Parathyroid adenoma (tissue), 2 donors: Measurements from ENCODE around the gene PINK1.
"Not testable (repeated sequence)": the region's sequence is repeated elsewhere in the genome, so short reads cannot be mapped to it uniquely, and the experiment has no call there.

Source experiments
- H2AFZ ChIP-seq: fragments of 300-600 bp; sonication (generic); one replicate; pipeline ENCODE4 v1.7.0; 2017; ENCODE audit warnings: antibody characterized with exemption, mild to moderate bottlenecking
- H3K27ac ChIP-seq: fragments of 300-600 bp; sonication (generic); one replicate; pipeline ENCODE4 v1.7.0; 2017
- H3K27me3 ChIP-seq: fragments of 300-600 bp; sonication (generic); one replicate; pipeline ENCODE4 v1.7.0; 2017; ENCODE audit warnings: low read length; ENCODE audit not compliant: control insufficient read depth, insufficient read depth
- H3K36me3 ChIP-seq: fragments of 300-600 bp; sonication (generic); one replicate; pipeline ENCODE4 v1.7.0; 2017; ENCODE audit warnings: low read length; ENCODE audit not compliant: control insufficient read depth, insufficient read depth
- H3K4me1 ChIP-seq: fragments of 300-600 bp; sonication (generic); one replicate; pipeline ENCODE4 v1.7.0; 2017; ENCODE audit warnings: control low read depth
- H3K4me2 ChIP-seq: fragments of 300-600 bp; sonication (generic); one replicate; pipeline ENCODE4 v1.7.0; 2017; ENCODE audit warnings: low read length
- H3K4me3 ChIP-seq: fragments of 300-600 bp; sonication (generic); one replicate; pipeline ENCODE4 v1.7.0; 2017; ENCODE audit warnings: low read depth, low read length
- H3K79me2 ChIP-seq: fragments of 300-600 bp; sonication (generic); one replicate; pipeline ENCODE4 v1.7.0; 2017; ENCODE audit warnings: control low read depth
- H3K9ac ChIP-seq: fragments of 300-600 bp; sonication (generic); one replicate; pipeline ENCODE4 v1.7.0; 2017; ENCODE audit warnings: mild to moderate bottlenecking
- H3K9me3 ChIP-seq: fragments of 300-600 bp; sonication (generic); one replicate; pipeline ENCODE4 v1.7.0; 2017; ENCODE audit warnings: low read length; ENCODE audit not compliant: control insufficient read depth
- TF ChIP-seq, protein P1 (sequence below): fragments of 300-600 bp; sonication (generic); IDR thresholded peaks from one replicate; pipeline ENCODE4 v1.7.0; 2017; ENCODE audit warnings: antibody characterized with exemption, mild to moderate bottlenecking
- donor health status: primary hyperparathyroidism.

The PINK1 gene

DNA sequence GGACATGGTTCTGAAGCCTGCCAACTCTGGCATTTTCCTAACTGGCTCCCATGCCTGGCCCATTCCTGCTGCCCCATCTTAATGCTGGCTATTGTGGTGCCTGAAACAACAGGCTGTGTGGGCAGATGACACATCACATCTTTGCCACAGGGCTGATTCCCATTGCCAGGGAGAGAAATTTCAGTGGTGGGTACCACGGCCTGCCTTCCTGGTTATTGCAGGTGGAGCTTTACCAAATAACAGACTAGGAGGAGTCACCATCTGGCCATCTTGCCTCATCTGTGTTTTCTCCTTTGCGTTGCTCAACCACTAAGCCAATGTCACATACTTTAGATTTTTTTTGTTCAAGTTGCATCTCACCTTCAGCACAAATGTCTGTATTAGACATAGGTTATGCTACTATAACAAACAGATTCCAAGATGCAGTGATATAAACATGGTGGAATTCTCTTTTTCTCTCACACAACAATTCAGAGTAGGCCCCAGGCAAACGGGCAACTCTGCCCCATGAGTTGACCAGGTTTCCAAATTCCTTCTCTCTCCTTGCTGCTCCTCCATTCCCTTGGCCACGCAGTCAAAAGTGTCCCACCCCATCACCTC is 30.3 kb upstream of the PINK1 start:
- no peak overlapping the region for H3K27ac ChIP-seq
- TF ChIP-seq, protein P1, sequence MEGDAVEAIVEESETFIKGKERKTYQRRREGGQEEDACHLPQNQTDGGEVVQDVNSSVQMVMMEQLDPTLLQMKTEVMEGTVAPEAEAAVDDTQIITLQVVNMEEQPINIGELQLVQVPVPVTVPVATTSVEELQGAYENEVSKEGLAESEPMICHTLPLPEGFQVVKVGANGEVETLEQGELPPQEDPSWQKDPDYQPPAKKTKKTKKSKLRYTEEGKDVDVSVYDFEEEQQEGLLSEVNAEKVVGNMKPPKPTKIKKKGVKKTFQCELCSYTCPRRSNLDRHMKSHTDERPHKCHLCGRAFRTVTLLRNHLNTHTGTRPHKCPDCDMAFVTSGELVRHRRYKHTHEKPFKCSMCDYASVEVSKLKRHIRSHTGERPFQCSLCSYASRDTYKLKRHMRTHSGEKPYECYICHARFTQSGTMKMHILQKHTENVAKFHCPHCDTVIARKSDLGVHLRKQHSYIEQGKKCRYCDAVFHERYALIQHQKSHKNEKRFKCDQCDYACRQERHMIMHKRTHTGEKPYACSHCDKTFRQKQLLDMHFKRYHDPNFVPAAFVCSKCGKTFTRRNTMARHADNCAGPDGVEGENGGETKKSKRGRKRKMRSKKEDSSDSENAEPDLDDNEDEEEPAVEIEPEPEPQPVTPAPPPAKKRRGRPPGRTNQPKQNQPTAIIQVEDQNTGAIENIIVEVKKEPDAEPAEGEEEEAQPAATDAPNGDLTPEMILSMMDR: no peak

DNA sequence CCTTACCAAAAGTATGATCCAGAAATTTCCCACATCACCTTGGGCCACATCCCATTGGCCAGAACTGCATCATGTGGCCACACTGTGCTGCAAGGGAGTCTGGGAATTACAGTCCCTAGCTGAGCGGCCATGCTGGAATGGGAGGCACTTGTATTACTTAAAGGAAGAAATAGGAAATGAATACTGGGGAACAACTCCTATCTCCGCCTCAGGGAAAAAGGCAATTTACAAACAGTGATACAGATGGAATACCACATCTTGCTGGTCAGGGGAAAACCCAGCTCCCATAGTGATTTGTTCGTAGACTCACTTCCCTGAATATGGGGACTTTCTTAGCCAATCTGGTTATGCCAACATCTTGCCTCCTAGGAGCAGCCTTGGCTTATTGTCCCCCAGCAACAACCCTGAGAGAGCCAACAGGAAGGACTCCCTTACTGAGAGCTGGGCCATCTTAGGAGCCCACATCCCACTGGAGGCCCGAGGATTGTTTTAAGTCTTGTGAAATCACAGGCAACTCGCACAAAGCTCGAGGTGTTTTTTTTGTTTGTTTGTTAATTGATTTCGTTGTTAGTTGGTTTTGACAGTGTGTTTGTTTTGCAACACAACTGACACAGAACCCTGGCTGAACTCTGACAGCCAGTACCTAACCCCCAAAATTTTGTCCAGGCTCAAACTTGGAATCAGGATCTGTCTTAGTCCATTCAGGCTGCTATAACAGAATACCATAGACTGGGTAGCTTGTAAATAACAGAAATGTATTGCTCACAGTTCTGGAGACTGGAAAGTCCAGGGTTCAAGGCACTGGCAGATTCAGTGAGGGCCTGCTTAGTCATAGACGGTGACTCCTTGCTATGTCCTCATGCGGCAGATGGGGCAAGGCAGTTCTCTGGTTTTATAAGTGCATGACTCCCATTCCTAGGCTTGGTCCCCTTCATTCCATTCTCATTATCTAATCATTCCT is 29.5 kb upstream of the PINK1 start:
- Histone ChIP-seq H3K4me3 (no peak overlapping the region), H3K27me3 (no peaks in the 10 kb centered on the region), H3K79me2 (no peaks in the 10 kb centered on the region), H3K9ac (no peak overlapping the region), H3K27ac (no peak overlapping the region), H3K36me3 (no peaks in the 10 kb centered on the region), H3K4me1 (no peaks in the 10 kb centered on the region), H2AFZ (no peak overlapping the region), H3K9me3 (no peaks in the 10 kb centered on the region), H3K4me2 (no peak overlapping the region)
- TF ChIP-seq, protein P1: no peak

More for the DNA sequence above, 30.3 kb upstream of the PINK1 start:
- Histone ChIP-seq H3K4me2 (no peak overlapping the region), H3K79me2 (no peaks in the 10 kb centered on the region), H3K27me3 (no peaks in the 10 kb centered on the region), H3K9me3 (no peaks in the 10 kb centered on the region), H3K4me3 (no peak overlapping the region), H2AFZ (no peak overlapping the region), H3K9ac (no peak overlapping the region), H3K36me3 (no peaks in the 10 kb centered on the region), H3K4me1 (no peaks in the 10 kb centered on the region)

DNA sequence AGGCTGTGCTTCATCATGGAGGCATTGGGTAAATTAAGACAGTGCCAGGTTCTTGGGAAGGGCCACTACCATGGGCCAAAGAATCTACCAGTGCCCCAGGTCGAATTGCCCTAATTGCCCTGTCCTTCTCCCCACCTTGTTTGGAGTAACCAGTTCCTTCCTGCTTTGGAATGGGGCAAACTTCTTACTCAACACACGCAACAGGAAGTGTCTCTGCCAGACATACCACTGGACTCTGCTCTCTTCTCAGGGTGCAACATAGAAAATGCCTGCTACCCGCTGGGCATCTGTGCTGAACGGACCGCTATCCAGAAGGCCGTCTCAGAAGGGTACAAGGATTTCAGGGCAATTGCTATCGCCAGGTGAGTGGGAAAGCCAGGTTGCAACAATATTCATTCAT is 28.6 kb upstream of the PINK1 start:
- no peaks in the 10 kb centered on the region for H3K79me2 ChIP-seq
- H3K27me3 ChIP-seq: no peaks in the 10 kb centered on the region
- H3K4me1 ChIP-seq: no peaks in the 10 kb centered on the region
- H3K4me3 ChIP-seq: no peak overlapping the region
- no peak overlapping the region for H3K9ac ChIP-seq
- TF ChIP-seq, protein P1: no peak
- H2AFZ ChIP-seq: no peak overlapping the region
- H3K9me3 ChIP-seq: no peaks in the 10 kb centered on the region
- H3K36me3 ChIP-seq: no peaks in the 10 kb centered on the region
- H3K27ac ChIP-seq: no peak overlapping the region
- no peak overlapping the region for H3K4me2 ChIP-seq

DNA sequence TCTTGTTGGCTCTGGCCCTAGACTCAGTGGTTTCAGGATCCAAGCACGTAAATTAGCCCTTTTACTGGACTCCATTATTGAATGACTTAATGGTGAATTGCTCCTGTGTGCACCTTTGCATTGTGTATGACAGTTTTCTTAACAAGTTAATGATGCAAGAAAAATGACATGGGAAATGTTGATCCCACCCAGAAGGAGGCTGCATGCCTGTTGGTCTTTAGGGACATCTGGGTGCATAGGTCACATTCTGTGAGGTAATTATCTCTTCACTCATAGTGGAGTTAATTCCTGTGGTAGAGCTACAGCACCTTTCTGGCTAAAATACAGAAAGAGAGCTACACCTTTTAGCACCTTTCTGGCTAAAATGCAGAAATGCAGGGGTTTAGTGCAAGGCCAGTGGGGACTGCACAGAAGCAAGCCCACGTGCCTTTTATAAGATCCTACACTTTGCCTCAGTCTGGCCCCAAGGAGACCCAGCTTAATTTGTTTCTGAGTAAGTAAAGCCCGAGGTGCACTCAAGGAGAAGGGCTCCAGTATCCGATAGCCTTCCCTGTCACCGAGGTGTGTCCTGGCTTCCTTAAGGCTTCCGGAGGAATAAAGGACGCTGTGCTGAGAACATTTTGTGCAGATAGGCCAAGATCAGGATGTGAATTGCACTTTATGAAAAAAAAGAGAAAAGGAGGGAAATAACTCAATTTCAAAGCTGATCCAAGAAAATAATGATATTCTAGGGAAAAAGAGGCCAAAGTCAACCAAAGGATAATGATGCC is 26.3 kb upstream of the PINK1 start:
- not testable (repeated sequence) for H3K27me3 ChIP-seq, H3K36me3 ChIP-seq, H3K4me3 ChIP-seq, H3K9ac ChIP-seq, H3K9me3 ChIP-seq, H3K79me2 ChIP-seq, H3K4me2 ChIP-seq, H3K4me1 ChIP-seq, H2AFZ ChIP-seq
- H3K27ac ChIP-seq: peak overlapping the region; percentile 44

DNA sequence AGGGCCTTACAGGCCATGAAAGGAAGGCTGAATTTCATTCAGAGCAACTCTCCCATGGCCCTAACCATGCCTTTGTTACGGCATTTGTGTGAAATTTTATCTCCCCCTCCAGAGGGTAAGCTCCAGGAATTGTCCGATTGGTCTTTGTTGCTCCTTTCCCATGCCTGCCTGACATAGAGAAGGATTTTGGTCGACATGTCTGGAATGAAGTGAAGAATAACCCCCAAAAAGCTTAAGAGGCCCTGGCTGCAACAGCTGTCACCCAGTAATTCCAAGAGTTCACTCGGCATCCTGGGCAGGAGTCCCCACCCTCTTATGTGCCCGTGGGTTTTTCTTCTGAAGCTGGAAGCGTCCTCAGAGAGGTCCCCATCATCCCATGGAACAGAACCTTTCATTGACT is 23.7 kb upstream of the PINK1 start:
- Histone ChIP-seq H3K27me3 (no peaks in the 10 kb centered on the region), H3K4me3 (no peak overlapping the region), H3K4me1 (peaks cover 6% of the 10 kb centered on the region), H3K4me2 (no peak overlapping the region), H2AFZ (no peak overlapping the region), H3K79me2 (no peaks in the 10 kb centered on the region), H3K9me3 (no peaks in the 10 kb centered on the region), H3K9ac (no peak overlapping the region), H3K36me3 (no peaks in the 10 kb centered on the region), H3K27ac (no peak overlapping the region)
- TF ChIP-seq, protein P1: no peak
